Fibroblast of skin of left quadriceps (primary cell): Measurements from ENCODE around the gene LY6G5C.

Source experiments
- DNase-seq, 2 experiments: peaks; one replicate each; pipeline ENCODE4 v3.0.0-alpha.2; 2013; ENCODE audit warnings: low read depth in 2 of 2

The LY6G5C gene

GRCh38 chr6:31680226-31681134 lies at the start of gene LY6G5C:
TSS of gene LY6G5C (minus strand) at chr6:31681067. CDS start at chr6:31680373, 694 bp downstream.
- peak; percentile 61 to 62 for DNase-seq

- peak; percentile 77 to 83 for DNase-seq
Observed at GRCh38 chr6:31729979-31730630, 49.2 kb upstream of the LY6G5C start.

- peak in 1 of 2 experiments; percentile 53 for DNase-seq
Observed at GRCh38 chr6:31729515-31729978, 48.7 kb upstream of the LY6G5C start.

GRCh38 chr6:31728767-31729514 lies 48.1 kb upstream of the LY6G5C start, which contains the start of gene DDAH2:
TSS of gene DDAH2 (minus strand) at chr6:31729299. CDS start at chr6:31729161, 138 bp downstream.
- DNase-seq: no peak

- no peak for DNase-seq
Observed at GRCh38 chr6:31727717-31728671, 47.1 kb upstream of the LY6G5C start.

GRCh38 chr6:31727034-31727716 lies 46.3 kb upstream of the LY6G5C start:
- no peak for DNase-seq

GRCh38 chr6:31725502-31726350 lies 44.9 kb upstream of the LY6G5C start:
- DNase-seq: no peak

GRCh38 chr6:31723980-31724691 lies 43.3 kb upstream of the LY6G5C start:
- no peak for DNase-seq

- DNase-seq: no peak
Observed at GRCh38 chr6:31723245-31723979, 42.5 kb upstream of the LY6G5C start, which contains the start of gene MPIG6B. TSS of gene MPIG6B (plus strand) at chr6:31723373. CDS start at chr6:31723384, 11 bp downstream.

GRCh38 chr6:31722173-31722572 lies 41.3 kb upstream of the LY6G5C start:
- no peak for DNase-seq

GRCh38 chr6:31721351-31722020 lies 40.6 kb upstream of the LY6G5C start, which contains the start of gene LY6G6C:
TSS of gene LY6G6C (minus strand) at chr6:31721746. CDS start at chr6:31721679, 67 bp downstream.
- DNase-seq: no peak

- no peak for DNase-seq
Observed at GRCh38 chr6:31720196-31720770, 39.4 kb upstream of the LY6G5C start.

- no peak for DNase-seq
Observed at GRCh38 chr6:31719001-31719400, 38.1 kb upstream of the LY6G5C start.

- no peak for DNase-seq
Observed at GRCh38 chr6:31718265-31718664, 37.4 kb upstream of the LY6G5C start.

GRCh38 chr6:31717499-31718222 lies 36.8 kb upstream of the LY6G5C start:
- no peak for DNase-seq
